Osteocyte (in vitro differentiated cells): Measurements from ENCODE around the gene RGS10. TPM values are rescaled to one million over a fixed set of nuclear protein-coding genes. Genes with fewer than 3 reads are reported as not detected.

Experiments used
- DNase-seq: peaks from one replicate; pipeline ENCODE4 v3.0.0; 2021; ENCODE audit warnings: mixed read lengths; ENCODE audit not compliant: unreplicated experiment; ENCODE audit errors: extremely low spot score
- H3K27ac Mint-ChIP-seq: one replicate; pipeline ENCODE4 v1.8.0; 2021; ENCODE audit warnings: mild to moderate bottlenecking, mixed read lengths; ENCODE audit not compliant: unreplicated experiment
- H3K27me3 Mint-ChIP-seq: one replicate; pipeline ENCODE4 v1.8.0; 2021; ENCODE audit warnings: mixed read lengths; ENCODE audit not compliant: unreplicated experiment
- H3K36me3 Mint-ChIP-seq: one replicate; pipeline ENCODE4 v1.8.0; 2021; ENCODE audit warnings: mixed read lengths; ENCODE audit not compliant: unreplicated experiment
- H3K4me1 Mint-ChIP-seq: one replicate; pipeline ENCODE4 v1.8.0; 2021; ENCODE audit warnings: mixed read lengths; ENCODE audit not compliant: unreplicated experiment
- H3K4me3 Mint-ChIP-seq: one replicate; pipeline ENCODE4 v1.8.0; 2021; ENCODE audit warnings: mild to moderate bottlenecking, moderate library complexity, mixed read lengths; ENCODE audit not compliant: unreplicated experiment
- H3K9me3 Mint-ChIP-seq: one replicate; pipeline ENCODE4 v1.8.0; 2021; ENCODE audit warnings: mixed read lengths; ENCODE audit not compliant: unreplicated experiment
- CTCF ChIP-seq: fragments of 200-600 bp; sonication (generic); IDR thresholded peaks from 2 replicates; pipeline ENCODE4 v1.5.0; 2021; ENCODE audit warnings: antibody characterized with exemption, mild to moderate bottlenecking, moderate library complexity
- total RNA-seq: library from RNA; stranded (reverse); gene quantifications from 2 replicates; pipeline ENCODE4 v1.2.1, GENCODE V29; 2021

Gene RGS10
- total RNA-seq, 1 donor from 2014 or later = 23.3 TPM

DNA sequence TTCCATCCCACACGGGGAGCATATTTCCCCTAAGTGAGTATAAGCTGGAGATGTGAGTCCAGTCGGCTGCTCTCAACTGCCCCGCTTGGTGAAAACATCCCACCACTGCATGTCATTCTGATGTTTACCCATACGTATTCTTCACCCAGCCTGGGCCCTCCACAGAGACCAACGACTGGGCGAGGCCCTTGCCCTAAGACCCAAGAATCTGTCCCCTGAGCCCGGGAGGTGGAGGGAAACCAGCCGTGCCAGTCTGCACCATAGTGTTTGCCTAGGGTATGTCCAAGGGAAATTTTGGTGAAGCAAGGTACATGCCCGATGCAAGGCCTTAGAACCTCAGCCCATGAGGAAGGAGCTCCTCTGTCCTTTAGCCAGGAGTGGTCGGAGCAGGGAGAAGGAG lies 67.9 kb downstream of the RGS10 start:
- peaks cover 76% of the 10 kb centered on the region for H3K27me3 Mint-ChIP-seq
- H3K36me3 Mint-ChIP-seq = no peaks in the 10 kb centered on the region
- DNase-seq = no peak
- H3K4me1 Mint-ChIP-seq = peaks cover 6% of the 10 kb centered on the region
- no peak for TF ChIP-seq CTCF
- no peak overlapping the region for H3K27ac Mint-ChIP-seq
- H3K9me3 Mint-ChIP-seq = no peaks in the 10 kb centered on the region
- H3K4me3 Mint-ChIP-seq = no peak overlapping the region

DNA sequence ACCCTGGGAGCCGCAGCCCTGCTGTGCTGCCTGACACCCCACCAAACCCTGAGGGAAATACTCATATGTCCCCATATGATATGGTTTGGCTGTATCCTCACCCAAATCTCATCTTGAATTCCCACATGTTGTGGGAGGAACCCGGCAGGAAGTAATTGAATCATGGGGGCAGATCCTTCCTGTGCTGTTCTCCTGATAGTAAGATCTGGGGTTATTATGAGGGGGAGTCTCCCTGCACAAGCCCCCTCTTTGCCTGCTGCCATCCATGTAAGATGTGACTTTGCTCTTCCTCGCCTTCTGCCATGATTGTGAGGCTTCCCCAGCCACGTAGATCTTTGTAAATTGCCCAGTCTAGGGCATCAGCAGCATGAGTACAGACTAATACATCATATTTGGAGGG lies 68.7 kb downstream of the RGS10 start:
- peaks cover 3% of the 10 kb centered on the region for H3K4me1 Mint-ChIP-seq
- no peak overlapping the region for H3K4me3 Mint-ChIP-seq
- DNase-seq = no peak
- no peaks in the 10 kb centered on the region for H3K36me3 Mint-ChIP-seq
- H3K27ac Mint-ChIP-seq = no peak overlapping the region
- no peak for TF ChIP-seq CTCF
- peaks cover 68% of the 10 kb centered on the region for H3K27me3 Mint-ChIP-seq
- no peaks in the 10 kb centered on the region for H3K9me3 Mint-ChIP-seq

DNA sequence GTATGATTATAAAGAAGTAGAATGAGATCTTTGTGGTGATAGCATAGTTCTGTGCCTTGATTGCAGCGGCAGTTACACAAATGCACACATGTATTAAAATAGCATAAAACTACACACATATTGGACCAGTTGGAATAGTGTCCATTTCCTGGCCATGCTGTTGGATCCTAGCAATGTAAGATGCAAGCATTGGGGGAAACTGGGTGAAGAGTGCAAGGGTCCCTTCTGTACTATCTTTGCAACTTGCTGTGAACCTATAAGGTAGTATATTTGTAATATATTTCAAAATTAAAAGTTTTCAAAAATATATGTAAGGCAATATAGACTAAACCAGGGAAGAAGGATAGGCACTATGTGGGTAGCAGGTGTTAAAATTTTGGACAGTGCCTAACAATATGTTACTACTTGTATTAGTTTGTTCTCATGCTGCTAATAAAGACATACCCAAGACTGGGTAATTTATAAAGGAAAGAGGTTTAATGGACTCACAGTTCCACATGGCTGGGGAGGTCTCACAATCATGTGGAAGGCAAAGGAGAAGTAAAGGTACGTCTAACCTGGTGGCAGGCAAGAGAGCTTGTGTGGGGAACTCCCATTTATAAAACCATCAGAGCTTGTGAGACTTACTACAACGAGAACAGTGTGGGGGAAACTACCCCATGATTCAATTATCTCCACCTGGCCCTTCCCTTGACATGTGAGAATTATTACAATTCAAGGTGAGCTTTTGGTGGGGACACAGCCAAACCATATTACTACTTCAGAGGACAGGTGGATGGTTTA lies 71.4 kb downstream of the RGS10 start:
- Mint-ChIP-seq H3K27me3 (peaks cover 46% of the 10 kb centered on the region), H3K27ac (no peak overlapping the region), H3K4me3 (no peak overlapping the region), H3K9me3 (no peaks in the 10 kb centered on the region), H3K4me1 (peaks cover 3% of the 10 kb centered on the region), H3K36me3 (no peaks in the 10 kb centered on the region)
- no peak for DNase-seq
- no peak for TF ChIP-seq CTCF

GRCh38 chr10:119469846-119470245 lies 72.7 kb downstream of the RGS10 start:
- DNase-seq = no peak
- no peak for TF ChIP-seq CTCF
- H3K27me3 Mint-ChIP-seq = peaks cover 35% of the 10 kb centered on the region

DNA sequence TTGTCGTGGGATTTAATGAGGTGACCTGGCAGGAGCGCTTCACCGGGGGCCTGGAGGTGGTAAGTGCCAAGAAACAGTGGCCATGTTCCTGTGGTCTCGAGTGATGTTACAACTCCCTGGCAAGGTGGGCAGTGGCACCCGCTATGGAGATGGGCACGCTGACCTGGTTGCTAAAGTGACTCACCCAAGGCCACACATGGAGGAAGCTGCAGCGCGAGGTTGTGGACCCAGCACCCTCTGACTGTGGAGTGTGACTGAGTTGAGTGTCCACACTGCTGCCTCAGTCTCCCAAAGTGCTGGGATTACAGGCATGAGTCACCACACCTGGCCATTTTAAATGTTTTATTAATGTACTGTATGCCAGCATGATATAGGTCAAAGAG lies 73.2 kb downstream of the RGS10 start:
- peaks cover 32% of the 10 kb centered on the region for H3K27me3 Mint-ChIP-seq
- TF ChIP-seq CTCF = no peak
- H3K36me3 Mint-ChIP-seq = no peaks in the 10 kb centered on the region
- no peak overlapping the region for H3K4me3 Mint-ChIP-seq
- H3K27ac Mint-ChIP-seq = no peak overlapping the region
- peaks cover 3% of the 10 kb centered on the region for H3K4me1 Mint-ChIP-seq
- no peak for DNase-seq
- H3K9me3 Mint-ChIP-seq = no peaks in the 10 kb centered on the region

More at GRCh38 chr10:119469846-119470245, 72.7 kb downstream of the RGS10 start:
- Mint-ChIP-seq H3K27ac (no peak overlapping the region), H3K4me3 (no peak overlapping the region), H3K9me3 (no peaks in the 10 kb centered on the region), H3K36me3 (no peaks in the 10 kb centered on the region), H3K4me1 (peaks cover 3% of the 10 kb centered on the region)
